ENCODE measurements around the gene C9orf153.

The C9orf153 gene

DNA sequence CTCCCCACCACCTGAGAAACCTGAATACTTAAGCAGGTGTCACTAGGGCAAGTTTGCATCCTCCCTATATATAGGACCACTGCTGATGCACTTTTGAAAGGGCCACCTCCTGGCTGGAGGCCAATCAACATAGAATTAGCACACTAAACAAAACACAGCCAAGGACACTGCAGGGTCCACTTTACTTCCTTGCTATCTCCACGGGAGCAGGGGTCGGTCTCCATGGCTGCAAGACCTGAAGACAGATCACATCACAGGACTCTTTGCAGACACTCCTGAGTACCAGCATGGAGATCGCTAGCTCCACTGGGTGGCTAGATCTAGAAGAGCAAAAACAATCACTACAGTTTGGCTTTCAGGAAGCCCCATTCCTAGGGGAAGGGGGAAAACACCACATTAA, 72.3 kb downstream of the C9orf153 start:
- DNase-seq (ENCODE audit: low read depth in 2 of 2), result no peak

DNA sequence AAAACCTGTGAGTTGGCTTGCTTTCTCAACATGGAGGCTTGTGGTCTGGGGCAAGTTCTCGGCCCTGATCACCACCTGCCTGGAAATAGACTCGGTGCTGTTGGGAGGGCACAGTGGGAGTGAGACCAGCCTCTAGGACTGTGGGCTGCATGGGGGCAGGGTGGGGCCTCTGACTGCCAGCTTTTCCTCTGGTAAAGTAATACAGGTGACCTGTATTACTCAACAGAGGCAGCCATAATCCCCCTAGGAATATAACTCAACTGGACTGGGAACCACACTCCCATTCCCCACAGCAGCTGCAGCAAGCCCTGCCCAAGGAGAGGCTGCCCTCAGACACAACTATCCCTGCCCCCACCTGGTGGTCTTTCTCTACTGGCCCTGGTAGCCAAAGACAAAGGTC, 72.8 kb downstream of the C9orf153 start:
- DNase-seq (ENCODE audit: low read depth in 2 of 2), result no peak

DNA sequence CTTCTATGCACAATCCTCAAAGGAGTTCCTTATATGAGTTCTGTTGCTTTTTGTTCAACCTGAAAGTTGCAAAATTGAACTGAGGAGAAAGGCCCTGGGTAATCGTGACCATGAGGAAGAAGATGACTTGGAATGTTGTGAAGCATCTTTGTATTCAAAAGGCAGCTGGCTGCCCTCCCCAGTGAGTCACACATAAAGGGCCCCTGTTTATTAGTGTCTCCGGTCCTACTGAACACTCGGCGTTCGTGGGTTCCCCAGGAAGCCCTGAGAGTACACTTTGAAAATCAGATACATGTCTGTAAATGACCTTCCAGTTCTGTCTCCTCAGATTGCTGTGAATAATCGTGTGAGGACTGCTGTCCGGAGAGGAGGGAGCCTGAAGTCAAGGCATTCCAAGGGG, 73.6 kb downstream of the C9orf153 start:
- DNase-seq (ENCODE audit: low read depth in 2 of 2), result no peak

DNA sequence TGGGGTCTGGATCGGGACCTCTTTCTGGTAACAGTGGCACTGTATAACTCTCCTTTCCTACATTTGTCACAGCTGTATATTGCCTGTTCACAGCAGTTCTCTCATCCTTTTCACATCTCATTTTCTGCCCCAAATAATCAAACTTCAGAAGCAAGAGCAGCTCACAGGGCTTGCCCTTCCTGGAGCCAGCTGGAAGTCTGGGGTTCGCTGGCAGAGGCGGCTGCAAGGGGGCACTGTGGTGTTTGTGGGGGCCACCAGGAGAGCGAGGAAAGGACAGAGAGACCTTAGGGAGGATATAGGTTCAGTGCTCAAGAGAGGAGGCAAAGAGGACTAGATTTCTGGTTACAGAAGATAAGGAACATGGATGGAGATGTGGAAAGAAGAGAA, 75.3 kb downstream of the C9orf153 start:
- no peak for DNase-seq (ENCODE audit: low read depth in 2 of 2)

DNA sequence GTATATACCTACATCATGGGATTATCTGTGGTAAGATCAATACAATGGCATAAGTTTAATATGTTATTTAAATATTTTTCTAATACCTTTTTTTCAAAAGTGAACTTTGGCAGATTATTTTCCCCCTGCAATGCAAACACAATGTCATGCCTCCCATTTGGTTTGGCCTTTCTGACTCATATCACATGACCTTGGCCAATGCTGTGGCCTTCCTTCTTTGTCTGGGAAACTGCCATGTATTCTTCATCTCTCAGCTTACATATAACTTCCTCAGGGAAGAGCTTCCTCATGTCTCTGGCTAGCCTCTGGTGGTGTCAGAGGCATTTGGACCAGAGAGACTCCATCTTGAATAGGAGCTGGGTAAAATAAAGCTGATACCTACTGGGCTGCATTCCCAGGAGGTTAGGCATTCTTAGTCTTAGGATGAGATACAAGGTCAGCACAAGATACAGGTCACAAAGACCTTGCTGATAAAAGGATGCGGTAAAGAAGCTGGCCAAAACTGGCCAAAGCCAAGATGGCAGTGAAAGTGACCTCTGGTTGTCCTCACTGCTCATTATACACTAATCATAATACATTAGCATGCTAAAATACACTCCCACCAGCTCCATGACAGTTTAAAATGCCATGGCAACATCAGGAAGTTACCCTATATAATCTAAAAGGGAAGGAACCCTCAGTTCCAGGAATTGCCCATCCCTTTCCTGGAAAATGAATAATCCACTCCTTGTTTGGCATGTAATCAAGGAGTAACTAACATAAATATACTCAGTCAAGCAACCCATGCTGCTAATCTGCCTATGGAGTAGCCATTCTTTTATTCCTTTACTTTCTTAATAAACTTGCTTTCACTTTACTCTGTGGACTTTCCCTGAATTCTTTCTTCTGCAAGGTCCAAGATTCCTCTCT, 76.0 kb downstream of the C9orf153 start:
- DNase-seq (ENCODE audit: low read depth in 2 of 2), result no peak

DNA sequence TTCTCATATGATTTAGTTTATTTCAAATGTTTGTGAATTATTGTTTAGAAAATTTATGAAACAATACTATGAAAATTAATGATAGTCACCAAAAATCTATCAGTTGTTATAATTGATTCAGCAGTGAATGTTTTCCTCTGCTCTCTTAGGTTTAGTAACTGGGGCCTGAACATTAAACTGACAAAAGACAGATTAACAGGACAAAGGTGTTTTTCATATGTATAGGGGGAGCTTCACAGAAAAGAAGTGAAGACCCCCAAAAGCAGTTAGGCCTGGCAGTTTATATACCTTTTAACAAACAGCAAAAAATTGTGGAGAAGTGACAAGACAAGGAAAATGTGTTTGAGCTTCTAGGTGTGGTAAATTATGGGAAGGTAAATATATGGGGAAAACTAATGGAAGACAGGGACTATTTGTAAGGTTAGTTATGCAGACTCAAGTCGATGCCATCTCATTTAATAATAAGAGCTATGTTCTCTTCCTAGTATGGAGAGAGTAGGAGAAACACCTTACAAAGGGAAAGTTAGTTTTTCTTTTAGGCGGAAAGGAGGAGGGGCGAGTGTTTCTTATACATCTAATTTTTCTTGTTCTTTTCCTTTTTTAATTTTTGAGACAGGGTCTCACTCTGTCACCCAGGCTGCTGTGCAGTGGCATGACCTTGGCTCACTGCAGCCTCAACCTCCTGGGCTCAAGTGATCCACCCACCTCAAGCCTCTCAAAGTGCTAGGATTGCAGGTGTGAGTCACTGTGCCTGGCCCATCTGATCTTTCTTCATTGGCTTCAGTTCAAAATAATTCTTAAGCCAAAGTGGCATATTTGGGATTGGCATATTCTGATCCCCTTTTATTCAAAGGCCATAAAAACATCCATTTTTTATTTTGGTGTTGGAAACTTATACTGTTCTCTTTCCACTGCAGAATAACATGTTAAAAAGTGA, 77.8 kb downstream of the C9orf153 start:
- DNase-seq (ENCODE audit: low read depth in 2 of 2), result no peak

DNA sequence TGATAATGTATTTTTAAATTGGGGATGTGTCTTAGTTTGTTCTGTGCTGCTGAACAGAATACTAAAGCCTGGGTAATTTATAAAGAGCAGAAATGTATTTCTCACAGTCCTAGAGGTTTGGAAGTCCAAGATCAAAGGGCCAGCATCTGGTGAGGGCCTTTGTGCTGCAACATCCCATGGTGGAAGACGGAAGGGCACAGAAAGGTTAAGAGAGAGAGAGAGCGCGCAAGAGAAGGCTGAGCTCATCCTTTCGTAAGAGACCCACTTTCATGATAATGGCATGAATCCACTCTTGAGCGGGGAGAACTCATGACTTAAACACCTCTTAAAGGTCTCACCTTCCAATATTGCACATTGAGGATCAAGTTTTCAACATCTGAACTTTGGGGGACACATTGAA, 81.0 kb downstream of the C9orf153 start:
- DNase-seq (ENCODE audit: low read depth in 2 of 2), result no peak

DNA sequence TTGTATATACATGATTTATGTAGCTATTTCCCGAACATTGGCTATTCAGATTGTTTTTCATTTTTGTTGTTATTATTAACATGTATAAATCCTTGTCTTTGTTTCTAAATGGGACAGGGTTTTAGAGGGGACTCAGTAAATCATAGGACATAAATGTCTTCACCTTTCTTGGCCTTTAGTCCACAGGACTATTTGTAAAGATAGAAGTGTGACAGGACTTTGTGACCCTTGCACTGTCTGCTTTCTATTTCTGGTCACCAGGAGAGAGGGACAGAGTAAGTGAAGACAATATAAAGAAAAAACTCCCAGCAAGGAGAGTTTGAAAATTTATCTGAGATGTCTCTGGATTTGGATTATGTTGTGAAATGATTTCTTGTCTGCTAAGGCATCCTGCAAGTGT, 81.5 kb downstream of the C9orf153 start:
- no peak for DNase-seq (ENCODE audit: low read depth in 2 of 2)

DNA sequence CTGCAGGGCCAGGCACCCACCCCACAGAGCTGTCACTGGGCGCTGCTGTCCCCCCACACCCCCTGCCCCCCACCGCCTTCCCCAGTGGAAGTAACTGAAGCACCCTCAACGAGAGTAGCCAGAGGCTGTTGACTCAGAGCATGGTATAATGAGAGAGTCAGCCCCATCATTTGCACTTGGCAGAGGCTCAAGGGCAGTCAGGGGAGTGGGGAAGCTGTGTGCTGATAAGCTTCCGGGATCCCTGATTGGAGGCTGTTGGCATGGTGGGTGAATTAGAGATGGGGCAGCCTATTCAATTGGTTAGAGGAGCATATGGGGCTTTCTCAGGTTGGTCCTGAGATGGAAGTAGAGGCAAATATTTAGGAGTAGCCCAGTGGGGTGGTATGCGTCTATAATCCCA, 83.0 kb downstream of the C9orf153 start:
- no peak for DNase-seq (ENCODE audit: low read depth in 2 of 2)

DNA sequence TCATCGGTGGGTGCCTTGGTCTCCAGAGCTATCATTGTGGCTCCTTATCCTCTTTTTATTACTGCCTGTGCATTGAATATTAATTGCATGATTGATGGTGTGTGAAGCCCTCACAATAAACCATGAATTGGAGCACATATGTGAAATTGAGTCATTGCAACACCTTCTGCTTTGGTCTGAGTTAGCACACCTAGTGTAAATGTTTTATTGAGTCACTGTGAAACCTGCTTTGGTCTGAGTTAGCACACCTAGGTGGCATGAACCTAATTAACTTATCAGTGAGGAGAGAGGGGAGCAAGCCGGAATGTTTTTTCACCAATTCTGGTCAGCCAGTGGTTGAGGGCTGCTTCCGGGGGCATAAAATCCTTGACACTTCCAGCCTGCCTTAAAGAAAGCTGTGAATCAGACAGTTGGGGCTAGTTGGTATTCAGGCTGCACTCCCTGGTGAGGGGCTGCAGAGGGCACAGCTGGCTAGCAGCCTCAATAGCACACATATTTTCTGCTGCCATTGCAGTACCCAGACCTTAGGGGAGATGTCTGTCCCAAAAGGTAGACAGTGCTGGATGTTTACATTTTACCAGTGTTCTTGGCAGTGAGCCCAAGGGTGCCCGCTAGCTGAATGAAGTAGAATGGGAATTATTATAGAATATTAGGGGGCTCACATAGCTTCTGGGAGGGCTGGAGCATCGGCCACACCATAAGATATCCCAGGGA, 83.6 kb downstream of the C9orf153 start:
- DNase-seq (ENCODE audit: low read depth in 2 of 2), result no peak

DNA sequence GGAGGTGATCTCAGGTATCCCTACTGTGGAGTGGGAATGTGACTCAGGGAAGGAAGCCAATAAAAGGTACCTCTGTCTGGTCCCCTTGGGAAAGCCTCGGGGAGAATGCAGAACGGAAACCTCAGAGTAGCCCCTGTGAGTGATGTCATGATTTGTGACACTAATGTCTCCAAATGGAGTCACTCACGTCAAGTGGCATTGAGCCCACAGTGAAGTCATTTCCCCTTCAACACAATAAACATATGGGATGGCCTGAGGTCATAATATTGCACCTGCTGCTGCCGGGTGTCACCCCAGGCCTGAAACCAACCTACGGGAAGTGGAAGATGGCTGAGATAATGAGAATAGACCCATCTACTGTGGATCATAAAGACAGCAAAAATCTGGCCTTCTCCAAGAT, 84.2 kb downstream of the C9orf153 start:
- DNase-seq (ENCODE audit: low read depth in 2 of 2), result no peak
